OCI-LY1 (cell line): ENCODE data around the gene ARRDC5.

ENCODE experiments used
- H2AFZ ChIP-seq: fragments of 200-600 bp; sonication (generic), shearing (Covaris generic); 2 replicates; pipeline ENCODE4 v1.6.0; 2014; ENCODE audit warnings: antibody characterized with exemption, mild to moderate bottlenecking, low read length
- H3F3A ChIP-seq: fragments of 200-600 bp; sonication (generic), shearing (Covaris generic); 2 replicates; pipeline ENCODE4 v1.6.0; 2014; ENCODE audit warnings: mild to moderate bottlenecking, antibody characterized with exemption, low read length, moderate library complexity; ENCODE audit not compliant: insufficient read depth
- H3K27ac ChIP-seq: fragments of 200-600 bp; sonication (generic); 2 replicates; pipeline ENCODE4 v1.5.1; 2014; ENCODE audit warnings: low read length, mixed run types, mild to moderate bottlenecking, low read depth; ENCODE audit not compliant: poor library complexity, severe bottlenecking
- H3K27me3 ChIP-seq: fragments of 200-600 bp; sonication (generic); 2 replicates; pipeline ENCODE4 v1.6.0; 2014; ENCODE audit warnings: antibody characterized with exemption, mild to moderate bottlenecking, low read length, moderate library complexity; ENCODE audit not compliant: insufficient read depth
- H3K36me3 ChIP-seq: fragments of 200-600 bp; sonication (generic); 2 replicates; pipeline ENCODE4 v1.6.1; 2014; ENCODE audit warnings: mild to moderate bottlenecking, antibody characterized with exemption, low read length, moderate library complexity, mixed read lengths; ENCODE audit not compliant: insufficient read depth
- H3K4me1 ChIP-seq: fragments of 200-600 bp; sonication (generic); 2 replicates; pipeline ENCODE4 v1.5.1; 2014; ENCODE audit warnings: mild to moderate bottlenecking, low read length, moderate library complexity; ENCODE audit not compliant: insufficient read depth, severe bottlenecking
- H3K4me2 ChIP-seq: fragments of 200-600 bp; sonication (generic), shearing (Covaris generic); 2 replicates; pipeline ENCODE4 v1.6.1; 2014; ENCODE audit warnings: low read length
- H3K4me3 ChIP-seq: fragments of 200-600 bp; sonication (generic); 2 replicates; pipeline ENCODE4 v1.5.1; 2014; ENCODE audit warnings: low read length, low read depth, mild to moderate bottlenecking, mixed read lengths; ENCODE audit not compliant: poor library complexity, severe bottlenecking
- H3K79me2 ChIP-seq: fragments of 200-600 bp; shearing (Covaris generic); 2 replicates; pipeline ENCODE4 v1.6.1; 2016; ENCODE audit warnings: mixed run types, low read length, mixed read lengths; ENCODE audit not compliant: insufficient read depth
- H3K9ac ChIP-seq: fragments of 200-600 bp; sonication (generic), shearing (Covaris generic); 2 replicates; pipeline ENCODE4 v1.6.1; 2014; ENCODE audit warnings: mild to moderate bottlenecking, low read length, mixed read lengths
- H3K9me2 ChIP-seq: fragments of 200-600 bp; sonication (generic), shearing (Covaris generic); 2 replicates; pipeline ENCODE4 v1.6.1; 2014; ENCODE audit warnings: low read depth, mild to moderate bottlenecking, low read length, mixed read lengths
- H3K9me3 ChIP-seq: fragments of 200-600 bp; shearing (Covaris generic); 2 replicates; pipeline ENCODE4 v1.6.1; 2014; ENCODE audit warnings: low read length, mixed read lengths
- H4K20me1 ChIP-seq: fragments of 200-600 bp; sonication (generic), shearing (Covaris generic); 2 replicates; pipeline ENCODE4 v1.6.0; 2016; ENCODE audit warnings: mild to moderate bottlenecking, low read length; ENCODE audit not compliant: insufficient read depth
- EZH2 ChIP-seq: fragments of 200-600 bp; sonication (generic), shearing (Covaris generic); IDR thresholded peaks from 2 replicates; pipeline ENCODE4 v1.8.0; 2017; ENCODE audit warnings: borderline replicate concordance, mixed run types, mild to moderate bottlenecking, antibody characterized with exemption, low read length, moderate library complexity, mixed read lengths
- TF ChIP-seq, protein P1 (sequence below): fragments of 200-600 bp; sonication (generic), shearing (Covaris generic); IDR thresholded peaks from 2 replicates; pipeline ENCODE4 v1.5.1; 2017; ENCODE audit warnings: mild to moderate bottlenecking, antibody characterized with exemption, low read length, moderate library complexity, mixed read lengths

ARRDC5 gene

GRCh38 chr19:4929186-4929585, 26.5 kb upstream of the ARRDC5 start:
- Histone ChIP-seq H3K27ac (no peak overlapping the region), H3K9me3 (no peaks in the 10 kb centered on the region), H3K4me3 (no peak overlapping the region), H3K4me2 (no peak overlapping the region), H3K9me2 (no peaks in the 10 kb centered on the region), H3K79me2 (peaks cover 34% of the 10 kb centered on the region), H2AFZ (no peak overlapping the region), H3K4me1 (no peaks in the 10 kb centered on the region), H4K20me1 (no peaks in the 10 kb centered on the region), H3K36me3 (peaks cover 88% of the 10 kb centered on the region), H3F3A (peaks cover 2% of the 10 kb centered on the region; the same call in 1 of the 2 replicates), H3K9ac (no peak overlapping the region), H3K27me3 (no peaks in the 10 kb centered on the region)
- TF ChIP-seq EZH2, result no peak
- TF ChIP-seq, protein P1, sequence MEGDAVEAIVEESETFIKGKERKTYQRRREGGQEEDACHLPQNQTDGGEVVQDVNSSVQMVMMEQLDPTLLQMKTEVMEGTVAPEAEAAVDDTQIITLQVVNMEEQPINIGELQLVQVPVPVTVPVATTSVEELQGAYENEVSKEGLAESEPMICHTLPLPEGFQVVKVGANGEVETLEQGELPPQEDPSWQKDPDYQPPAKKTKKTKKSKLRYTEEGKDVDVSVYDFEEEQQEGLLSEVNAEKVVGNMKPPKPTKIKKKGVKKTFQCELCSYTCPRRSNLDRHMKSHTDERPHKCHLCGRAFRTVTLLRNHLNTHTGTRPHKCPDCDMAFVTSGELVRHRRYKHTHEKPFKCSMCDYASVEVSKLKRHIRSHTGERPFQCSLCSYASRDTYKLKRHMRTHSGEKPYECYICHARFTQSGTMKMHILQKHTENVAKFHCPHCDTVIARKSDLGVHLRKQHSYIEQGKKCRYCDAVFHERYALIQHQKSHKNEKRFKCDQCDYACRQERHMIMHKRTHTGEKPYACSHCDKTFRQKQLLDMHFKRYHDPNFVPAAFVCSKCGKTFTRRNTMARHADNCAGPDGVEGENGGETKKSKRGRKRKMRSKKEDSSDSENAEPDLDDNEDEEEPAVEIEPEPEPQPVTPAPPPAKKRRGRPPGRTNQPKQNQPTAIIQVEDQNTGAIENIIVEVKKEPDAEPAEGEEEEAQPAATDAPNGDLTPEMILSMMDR, result no peak

DNA sequence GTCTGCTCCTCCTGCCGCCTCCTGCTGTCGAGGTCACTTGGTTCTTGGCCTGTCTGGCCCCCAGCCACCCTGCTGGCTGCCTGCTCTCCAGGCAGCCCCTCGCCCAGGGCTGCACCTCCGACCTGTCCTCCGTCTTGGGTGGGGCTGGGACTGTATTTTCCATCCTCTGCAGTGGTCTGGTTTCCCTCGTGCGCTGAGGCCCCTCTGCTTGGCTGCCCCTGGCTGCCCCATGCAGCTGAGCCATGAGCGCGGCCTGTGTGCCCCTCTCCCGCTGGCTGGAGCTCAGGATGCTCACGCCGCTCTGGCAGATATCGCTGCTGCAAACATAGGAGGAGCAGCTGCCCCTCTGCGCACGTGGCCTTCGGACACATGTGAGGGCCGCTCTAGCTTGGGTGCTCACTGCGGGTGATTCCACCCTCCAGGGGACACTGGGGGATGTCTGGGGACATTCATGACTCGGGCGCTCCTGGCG, 20.6 kb upstream of the ARRDC5 start:
- Histone ChIP-seq H3K4me2 (no peak overlapping the region), H3F3A (no peaks in the 10 kb centered on the region), H3K27ac (no peak overlapping the region), H4K20me1 (no peaks in the 10 kb centered on the region), H3K9me3 (no peaks in the 10 kb centered on the region), H3K9me2 (no peaks in the 10 kb centered on the region), H3K4me1 (no peaks in the 10 kb centered on the region), H3K36me3 (peaks cover 81% of the 10 kb centered on the region), H3K9ac (no peak overlapping the region), H3K79me2 (peaks cover 76% of the 10 kb centered on the region), H2AFZ (no peak overlapping the region), H3K4me3 (no peak overlapping the region), H3K27me3 (no peaks in the 10 kb centered on the region)
- TF ChIP-seq, protein P1, result no peak
- TF ChIP-seq EZH2, result no peak

DNA sequence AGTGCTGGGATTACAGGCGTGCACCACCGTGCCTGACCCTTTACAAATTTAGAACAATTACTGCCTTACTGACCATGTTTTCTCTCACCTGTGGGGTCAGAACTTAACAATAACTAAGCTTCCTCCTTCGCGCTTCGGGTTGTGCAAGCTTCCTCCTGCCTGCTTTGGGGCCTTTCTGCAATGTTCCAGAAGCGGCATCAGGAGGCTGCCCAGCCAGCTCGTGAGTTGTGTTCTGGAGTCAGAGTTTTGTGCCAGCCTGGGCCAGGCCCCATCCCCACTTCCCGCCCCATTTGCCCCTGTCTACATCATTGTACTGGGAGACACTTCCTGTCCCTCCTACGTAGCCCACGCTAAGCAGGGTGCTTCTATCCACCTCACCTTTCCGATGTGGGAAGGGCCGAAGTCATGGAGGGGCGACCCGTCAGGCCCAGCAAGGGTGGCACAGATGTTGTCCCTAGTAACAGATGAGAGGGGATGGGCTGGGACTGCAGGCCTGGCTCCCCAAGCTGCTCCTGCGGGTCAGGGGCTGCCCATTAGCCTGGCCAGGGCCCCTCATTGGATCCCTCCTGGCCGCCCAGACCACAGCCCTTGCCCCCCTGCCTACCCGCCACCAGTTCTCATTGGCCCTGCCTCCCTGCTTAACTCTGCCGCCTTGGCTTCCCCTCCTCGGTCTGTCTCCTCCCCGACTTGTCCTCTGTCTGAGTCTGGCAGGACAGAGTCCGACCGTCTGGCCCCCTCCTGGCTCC, 20.0 kb upstream of the ARRDC5 start:
- Histone ChIP-seq H2AFZ (no peak overlapping the region), H3K36me3 (peaks cover 79% of the 10 kb centered on the region), H3F3A (no peaks in the 10 kb centered on the region), H3K9me2 (no peaks in the 10 kb centered on the region), H3K4me3 (no peak overlapping the region), H4K20me1 (no peaks in the 10 kb centered on the region), H3K27me3 (no peaks in the 10 kb centered on the region), H3K4me2 (no peak overlapping the region), H3K4me1 (no peaks in the 10 kb centered on the region), H3K9ac (no peak overlapping the region), H3K9me3 (no peaks in the 10 kb centered on the region), H3K27ac (no peak overlapping the region), H3K79me2 (peaks cover 77% of the 10 kb centered on the region)
- TF ChIP-seq EZH2, result no peak
- TF ChIP-seq, protein P1, result no peak
